Stimulated activated CD8-positive, alpha-beta memory T cell treated with anti-CD3 and anti-CD28 coated beads, Interleukin-4, amount 100 ng/mL, for 1 hour (primary cell): Measurements from ENCODE around the gene ATXN2L.
A peak's percentile ranks its signal among the peaks of the same experiment; 100 is the strongest.
"Not testable (repeated sequence)": the region's sequence is repeated elsewhere in the genome, so short reads cannot be mapped to it uniquely, and the experiment has no call there.

Source experiments
- DNase-seq, 2 donors: peaks; one replicate each; pipeline ENCODE4 v3.0.0-alpha.2; 2020; ENCODE audit warnings: low read depth in 2 of 2, low spot score in 1 of 2

The ATXN2L gene

GRCh38 chr16:28869201-28869600 is 46.4 kb downstream of the ATXN2L start:
- no peak for DNase-seq

GRCh38 chr16:28872952-28873351 is 50.2 kb downstream of the ATXN2L start:
- DNase-seq, result no peak

GRCh38 chr16:28873543-28874201 is 50.9 kb downstream of the ATXN2L start:
- peak in 1 of 2 donors; percentile 29 for DNase-seq

- DNase-seq, result no peak
These were observed 51.6 kb downstream of the ATXN2L start for GRCh38 chr16:28874406-28874805.

GRCh38 chr16:28875134-28876018 is 52.6 kb downstream of the ATXN2L start:
- DNase-seq, result no peak

- no peak for DNase-seq
These were observed 53.3 kb downstream of the ATXN2L start for GRCh38 chr16:28876019-28876659.

GRCh38 chr16:28876973-28877654 is 54.3 kb downstream of the ATXN2L start:
- no peak for DNase-seq

GRCh38 chr16:28877655-28878000 is 54.8 kb downstream of the ATXN2L start:
- DNase-seq, result no peak

- no peak for DNase-seq
These were observed 55.5 kb downstream of the ATXN2L start, which contains the start of gene ATP2A1 for GRCh38 chr16:28878083-28878926. TSS of gene ATP2A1 (plus strand) at chr16:28878488. CDS start at chr16:28878672, 184 bp downstream.

GRCh38 chr16:28879261-28879840 is 56.6 kb downstream of the ATXN2L start:
- no peak for DNase-seq

- peak; percentile 76 to 79 for DNase-seq
These were observed 57.2 kb downstream of the ATXN2L start for GRCh38 chr16:28879841-28880588.

GRCh38 chr16:28880589-28880915 is 57.8 kb downstream of the ATXN2L start:
- no peak for DNase-seq

- no peak for DNase-seq
These were observed 58.2 kb downstream of the ATXN2L start for GRCh38 chr16:28880955-28881354.

- DNase-seq, result not testable (repeated sequence)
These were observed 58.8 kb downstream of the ATXN2L start for GRCh38 chr16:28881565-28881964.

GRCh38 chr16:28882551-28883160 is 59.9 kb downstream of the ATXN2L start:
- no peak for DNase-seq

GRCh38 chr16:28883221-28883996 is 60.6 kb downstream of the ATXN2L start:
- no peak for DNase-seq

- no peak for DNase-seq
These were observed 61.2 kb downstream of the ATXN2L start for GRCh38 chr16:28884045-28884444.
